Astrocyte of the cerebellum (primary cell): ENCODE measurements around the gene MOB2.

Source experiments
- DNase-seq: peaks from one replicate; pipeline ENCODE4 v3.0.0-alpha.2; 2011; ENCODE audit warnings: low read depth
- H3K4me3 ChIP-seq: 2 replicates; pipeline ENCODE4 v1.5.1; 2011; ENCODE audit warnings: mild to moderate bottlenecking, low read depth, low read length, moderate library complexity
- in situ Hi-C: cut with HindIII; loops from 2 replicates; pipeline ENCODE4 v1.10.0; 2017; ENCODE audit warnings: low sequenced_read_pairs
- TF ChIP-seq, protein P1 (sequence below): IDR thresholded peaks from 2 replicates; pipeline ENCODE4 v1.5.1; 2012; ENCODE audit warnings: low read length, low read depth, moderate library complexity, mild to moderate bottlenecking; ENCODE audit errors: missing control alignments

The MOB2 gene

DNA sequence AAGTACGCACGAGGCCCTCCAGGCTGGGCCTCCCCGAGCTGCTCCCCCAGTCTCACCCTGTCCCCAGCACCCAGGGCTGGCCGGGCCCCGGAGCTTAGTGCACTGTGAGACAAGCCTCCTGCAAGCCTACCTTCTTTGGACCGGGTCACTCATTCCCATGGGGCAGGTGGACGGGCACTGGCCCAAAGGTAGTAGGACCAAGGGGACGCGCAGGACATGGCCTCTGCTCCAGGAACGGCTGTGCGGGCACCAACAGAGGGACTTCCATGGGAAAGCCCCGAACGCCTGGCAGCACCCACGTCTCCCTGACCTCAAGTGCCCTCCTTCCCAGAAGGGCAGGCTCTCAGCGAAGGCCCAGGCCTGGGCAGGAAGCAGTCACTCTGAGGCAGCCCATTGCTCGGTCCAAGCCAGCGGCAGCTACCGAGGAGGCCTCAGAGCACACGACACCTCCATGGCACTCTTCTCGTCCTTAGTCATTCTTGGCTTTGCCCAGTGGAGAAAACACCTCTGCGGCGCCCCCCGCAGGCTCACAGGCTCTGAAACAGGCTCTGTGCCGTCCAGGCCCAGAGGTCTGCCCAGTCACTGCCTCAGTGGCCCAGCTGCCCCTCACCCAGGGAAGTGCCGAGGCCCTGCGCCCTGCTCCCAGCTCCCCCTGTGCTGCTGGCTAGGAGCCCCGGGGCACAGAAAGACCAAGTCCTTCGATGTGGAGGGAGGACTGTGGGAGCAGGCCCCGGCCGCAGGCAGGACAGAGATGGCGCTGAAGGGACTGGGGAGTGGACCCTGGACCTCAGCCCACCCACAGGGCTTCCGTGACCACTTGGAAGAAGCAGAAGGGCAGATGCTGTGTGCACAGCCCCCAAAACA is 3.8 kb downstream of the MOB2 start:
- DNase-seq = no peak
- H3K4me3 ChIP-seq = no peak overlapping the region
- in situ Hi-C loops = no loop called here
- TF ChIP-seq, protein P1, sequence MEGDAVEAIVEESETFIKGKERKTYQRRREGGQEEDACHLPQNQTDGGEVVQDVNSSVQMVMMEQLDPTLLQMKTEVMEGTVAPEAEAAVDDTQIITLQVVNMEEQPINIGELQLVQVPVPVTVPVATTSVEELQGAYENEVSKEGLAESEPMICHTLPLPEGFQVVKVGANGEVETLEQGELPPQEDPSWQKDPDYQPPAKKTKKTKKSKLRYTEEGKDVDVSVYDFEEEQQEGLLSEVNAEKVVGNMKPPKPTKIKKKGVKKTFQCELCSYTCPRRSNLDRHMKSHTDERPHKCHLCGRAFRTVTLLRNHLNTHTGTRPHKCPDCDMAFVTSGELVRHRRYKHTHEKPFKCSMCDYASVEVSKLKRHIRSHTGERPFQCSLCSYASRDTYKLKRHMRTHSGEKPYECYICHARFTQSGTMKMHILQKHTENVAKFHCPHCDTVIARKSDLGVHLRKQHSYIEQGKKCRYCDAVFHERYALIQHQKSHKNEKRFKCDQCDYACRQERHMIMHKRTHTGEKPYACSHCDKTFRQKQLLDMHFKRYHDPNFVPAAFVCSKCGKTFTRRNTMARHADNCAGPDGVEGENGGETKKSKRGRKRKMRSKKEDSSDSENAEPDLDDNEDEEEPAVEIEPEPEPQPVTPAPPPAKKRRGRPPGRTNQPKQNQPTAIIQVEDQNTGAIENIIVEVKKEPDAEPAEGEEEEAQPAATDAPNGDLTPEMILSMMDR = no peak

DNA sequence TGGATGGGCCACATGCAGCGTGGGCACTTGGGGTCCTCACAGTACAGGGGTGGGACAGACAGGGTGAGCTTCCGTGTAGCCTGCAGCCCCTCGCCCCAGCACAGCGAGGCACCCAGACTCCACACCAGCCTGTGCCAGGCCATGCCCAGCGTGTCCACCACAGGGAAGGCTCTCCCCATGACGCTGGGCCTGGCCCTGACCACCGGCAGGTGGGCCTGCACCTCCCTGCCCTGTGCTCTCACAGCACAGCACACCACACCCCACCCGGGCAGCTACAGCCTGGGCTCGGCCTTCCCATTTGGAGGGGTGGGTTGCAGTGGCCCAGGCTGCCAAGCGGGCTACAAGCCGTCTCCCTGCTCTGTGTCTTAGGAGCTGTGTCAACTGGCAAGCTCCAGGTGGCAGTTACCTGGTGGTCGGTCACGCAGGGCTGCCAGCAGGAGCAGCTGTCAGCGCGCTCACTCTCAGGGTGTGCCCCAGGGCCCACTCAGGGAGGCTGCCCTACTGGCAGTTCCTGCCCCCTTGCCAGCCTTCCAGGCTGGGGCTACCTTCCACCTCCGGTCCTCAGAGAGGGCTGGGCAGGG is 4.6 kb downstream of the MOB2 start:
- in situ Hi-C loops = no loop called here
- no peak overlapping the region for H3K4me3 ChIP-seq
- TF ChIP-seq, protein P1 = no peak
- DNase-seq = no peak

DNA sequence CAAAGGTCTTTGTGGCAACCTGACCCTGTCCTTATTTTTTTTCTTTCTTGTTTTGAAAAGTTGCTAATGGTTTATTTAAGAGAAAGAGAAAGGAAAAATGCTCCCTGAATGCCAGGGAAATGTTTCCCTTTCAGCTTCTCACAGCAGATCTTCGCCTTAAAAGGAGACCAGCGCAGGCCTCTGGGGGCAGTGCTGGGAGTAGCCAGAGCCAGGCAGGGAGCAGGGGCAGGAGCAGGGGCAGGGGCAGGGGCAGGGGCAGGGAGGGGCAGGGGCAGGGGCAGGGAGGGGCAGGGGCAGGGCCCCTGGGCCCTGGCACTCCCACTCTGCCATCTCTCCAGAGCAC is 5.1 kb downstream of the MOB2 start:
- in situ Hi-C loops = no loop called here
- no peak for DNase-seq

DNA sequence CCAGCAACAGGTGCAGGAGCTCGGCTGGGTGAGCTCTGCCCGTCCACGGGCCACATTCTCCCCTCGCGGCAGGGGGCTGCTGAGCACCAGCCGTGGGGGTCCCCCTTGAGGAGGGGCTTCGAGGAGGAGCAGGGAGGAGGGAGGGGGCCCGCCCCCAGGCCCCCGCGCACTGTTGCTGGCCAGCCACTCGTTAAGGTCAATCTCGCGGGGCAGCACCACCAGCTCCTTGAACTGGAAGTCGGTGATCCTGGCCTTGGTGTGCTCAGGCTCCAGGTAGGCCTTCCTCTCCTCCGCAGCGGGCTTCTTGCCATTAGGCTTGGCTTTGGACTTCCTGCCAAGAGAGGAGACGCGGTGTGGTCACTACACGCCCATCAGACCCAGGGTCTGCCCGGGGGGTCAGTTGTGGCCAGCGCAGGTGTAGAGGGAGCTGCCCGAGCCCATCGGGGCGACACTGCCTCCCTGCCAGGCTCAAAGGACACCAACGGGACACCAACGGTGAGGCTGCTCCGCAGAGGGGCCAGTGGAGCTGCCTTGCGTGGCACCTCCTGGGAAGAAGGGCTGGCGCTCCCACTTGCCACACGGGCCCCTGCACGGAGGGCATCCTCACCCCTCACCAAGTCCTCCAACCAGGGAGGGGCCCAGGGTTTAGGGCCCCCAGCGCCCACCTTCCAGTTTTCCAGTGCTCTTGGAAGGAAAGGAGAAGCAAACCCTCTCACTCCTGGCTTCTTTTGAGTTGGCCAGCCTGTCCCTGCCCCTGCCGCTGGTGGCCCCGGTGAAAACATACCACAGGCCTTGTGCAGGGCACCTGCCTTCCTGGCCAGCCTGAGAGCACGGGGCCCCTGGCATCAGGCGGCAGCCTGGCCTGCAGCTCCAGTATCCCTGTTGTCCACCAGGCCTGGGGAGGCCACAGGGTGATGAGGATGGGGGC is 5.8 kb downstream of the MOB2 start:
- no peak for DNase-seq
- TF ChIP-seq, protein P1 = no peak
- in situ Hi-C loops = no loop called here
- no peak overlapping the region for H3K4me3 ChIP-seq

More for the DNA sequence above, 5.1 kb downstream of the MOB2 start:
- TF ChIP-seq, protein P1 = no peak
- H3K4me3 ChIP-seq = no peak overlapping the region

DNA sequence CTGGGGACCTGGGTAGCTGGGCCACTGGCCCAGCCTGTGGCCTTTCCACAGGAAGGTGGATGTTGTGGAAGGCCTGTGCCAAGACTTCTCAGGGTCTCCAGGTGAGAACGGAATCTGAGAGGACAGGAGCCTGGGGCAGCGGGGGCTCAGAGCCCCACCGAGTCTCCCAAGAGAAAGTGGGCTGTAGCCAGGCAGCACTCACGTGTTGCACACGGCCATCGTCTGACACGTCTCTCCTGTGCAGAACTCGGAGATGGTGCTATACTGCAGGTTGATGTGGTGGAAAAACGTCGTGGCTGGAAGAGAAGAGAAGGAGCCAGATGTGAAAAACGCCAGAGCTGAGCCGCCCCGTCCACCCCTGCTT is 6.4 kb downstream of the MOB2 start:
- TF ChIP-seq, protein P1 = no peak
- in situ Hi-C loops = no loop called here
- DNase-seq = no peak
- no peak overlapping the region for H3K4me3 ChIP-seq

DNA sequence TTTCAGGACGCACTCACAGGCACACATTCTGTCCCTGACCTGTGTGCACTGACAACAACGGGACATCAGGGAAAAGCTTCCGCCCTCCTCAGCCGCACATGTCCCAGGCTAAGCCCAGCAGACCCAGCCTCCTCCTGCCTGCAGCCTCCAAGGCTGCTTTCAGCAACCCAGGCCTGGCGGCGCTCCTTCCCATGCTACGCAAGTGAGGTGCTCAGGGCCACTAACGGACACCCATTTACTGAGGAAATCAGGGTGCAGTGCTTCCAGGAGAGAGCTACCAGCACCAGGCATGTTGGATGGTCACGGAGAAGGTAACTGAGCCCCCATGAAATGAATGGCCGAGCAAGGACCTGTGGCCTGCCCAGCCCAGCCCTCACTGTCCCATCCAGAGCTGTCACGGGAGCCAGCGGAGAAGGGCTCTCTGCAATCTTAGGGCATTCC is 6.9 kb downstream of the MOB2 start:
- H3K4me3 ChIP-seq = no peak overlapping the region
- DNase-seq = no peak
- in situ Hi-C loops = no loop called here
- TF ChIP-seq, protein P1 = no peak
